Measurements from ENCODE around the gene TSHZ2.

DNA sequence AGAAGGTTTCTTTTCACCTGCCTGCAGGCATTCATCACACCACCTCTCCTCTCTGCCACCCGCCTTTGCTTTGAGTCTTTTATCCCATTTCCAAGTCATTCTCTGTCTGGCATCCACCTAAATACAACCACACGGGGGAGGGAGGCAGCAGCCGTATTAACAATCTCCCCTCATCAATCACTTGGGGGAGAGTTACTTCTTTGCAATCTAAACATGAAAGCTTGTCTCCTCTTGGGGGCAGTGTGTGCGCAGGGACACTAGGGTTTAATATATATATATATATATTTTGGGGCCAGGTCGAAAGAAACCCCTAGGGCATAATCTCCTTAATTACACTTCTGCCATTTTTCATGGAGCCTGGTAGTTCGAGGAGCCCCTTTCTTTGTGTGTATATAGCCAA, 214.5 kb downstream of the TSHZ2 start:
- no peak for TF ChIP-seq ZNF551 (CRISPR knock-in tag; IDR thresholded peaks at IDR 0.05)
- TF ChIP-seq POLR2A (conservative IDR thresholded peaks at IDR 0.05) = no peak
- TF ChIP-seq, protein P1, sequence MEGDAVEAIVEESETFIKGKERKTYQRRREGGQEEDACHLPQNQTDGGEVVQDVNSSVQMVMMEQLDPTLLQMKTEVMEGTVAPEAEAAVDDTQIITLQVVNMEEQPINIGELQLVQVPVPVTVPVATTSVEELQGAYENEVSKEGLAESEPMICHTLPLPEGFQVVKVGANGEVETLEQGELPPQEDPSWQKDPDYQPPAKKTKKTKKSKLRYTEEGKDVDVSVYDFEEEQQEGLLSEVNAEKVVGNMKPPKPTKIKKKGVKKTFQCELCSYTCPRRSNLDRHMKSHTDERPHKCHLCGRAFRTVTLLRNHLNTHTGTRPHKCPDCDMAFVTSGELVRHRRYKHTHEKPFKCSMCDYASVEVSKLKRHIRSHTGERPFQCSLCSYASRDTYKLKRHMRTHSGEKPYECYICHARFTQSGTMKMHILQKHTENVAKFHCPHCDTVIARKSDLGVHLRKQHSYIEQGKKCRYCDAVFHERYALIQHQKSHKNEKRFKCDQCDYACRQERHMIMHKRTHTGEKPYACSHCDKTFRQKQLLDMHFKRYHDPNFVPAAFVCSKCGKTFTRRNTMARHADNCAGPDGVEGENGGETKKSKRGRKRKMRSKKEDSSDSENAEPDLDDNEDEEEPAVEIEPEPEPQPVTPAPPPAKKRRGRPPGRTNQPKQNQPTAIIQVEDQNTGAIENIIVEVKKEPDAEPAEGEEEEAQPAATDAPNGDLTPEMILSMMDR (IDR thresholded peaks at IDR 0.05 in 2 of 3, conservative IDR thresholded peaks at IDR 0.05 in 1 of 3; ENCODE audit: insufficient read depth in 2 of 3, low read depth in 1 of 3, low read length in 3 of 3) = peak; percentile 29 to 49 (median 44); a peak in 4 of 6 replicates
